ENCODE measurements around the gene SPATA19.

The SPATA19 gene

DNA sequence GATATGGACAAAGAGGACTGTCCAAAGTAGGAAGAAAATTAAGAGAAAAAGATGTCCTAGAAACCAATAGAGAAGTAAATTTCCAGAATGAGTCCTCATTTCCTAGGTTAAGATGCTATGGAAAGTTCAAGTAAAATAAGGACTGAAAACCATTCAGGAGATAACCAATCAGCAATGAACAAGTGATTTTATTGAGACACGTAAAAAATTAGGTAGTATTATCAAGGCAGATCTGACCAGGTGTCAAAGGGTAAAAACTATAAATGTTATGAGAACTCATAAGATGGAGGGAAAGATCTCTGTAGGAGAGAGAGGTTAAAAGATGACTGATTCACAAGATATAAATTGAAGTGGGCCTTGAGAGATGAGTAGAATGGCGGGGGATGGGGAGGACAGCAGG lies 50.2 kb downstream of the SPATA19 start:
- TF ChIP-seq, protein P1, sequence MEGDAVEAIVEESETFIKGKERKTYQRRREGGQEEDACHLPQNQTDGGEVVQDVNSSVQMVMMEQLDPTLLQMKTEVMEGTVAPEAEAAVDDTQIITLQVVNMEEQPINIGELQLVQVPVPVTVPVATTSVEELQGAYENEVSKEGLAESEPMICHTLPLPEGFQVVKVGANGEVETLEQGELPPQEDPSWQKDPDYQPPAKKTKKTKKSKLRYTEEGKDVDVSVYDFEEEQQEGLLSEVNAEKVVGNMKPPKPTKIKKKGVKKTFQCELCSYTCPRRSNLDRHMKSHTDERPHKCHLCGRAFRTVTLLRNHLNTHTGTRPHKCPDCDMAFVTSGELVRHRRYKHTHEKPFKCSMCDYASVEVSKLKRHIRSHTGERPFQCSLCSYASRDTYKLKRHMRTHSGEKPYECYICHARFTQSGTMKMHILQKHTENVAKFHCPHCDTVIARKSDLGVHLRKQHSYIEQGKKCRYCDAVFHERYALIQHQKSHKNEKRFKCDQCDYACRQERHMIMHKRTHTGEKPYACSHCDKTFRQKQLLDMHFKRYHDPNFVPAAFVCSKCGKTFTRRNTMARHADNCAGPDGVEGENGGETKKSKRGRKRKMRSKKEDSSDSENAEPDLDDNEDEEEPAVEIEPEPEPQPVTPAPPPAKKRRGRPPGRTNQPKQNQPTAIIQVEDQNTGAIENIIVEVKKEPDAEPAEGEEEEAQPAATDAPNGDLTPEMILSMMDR (IDR thresholded peaks at IDR 0.05; ENCODE audit: control extremely low read depth, extremely low read depth, low read depth, missing control alignments) = no peak
- CTCF ChIA-PET = no interaction called here
- POLR2A ChIA-PET = no interaction called here
- DNase-seq (ENCODE audit: extremely low spot score) = no peak

DNA sequence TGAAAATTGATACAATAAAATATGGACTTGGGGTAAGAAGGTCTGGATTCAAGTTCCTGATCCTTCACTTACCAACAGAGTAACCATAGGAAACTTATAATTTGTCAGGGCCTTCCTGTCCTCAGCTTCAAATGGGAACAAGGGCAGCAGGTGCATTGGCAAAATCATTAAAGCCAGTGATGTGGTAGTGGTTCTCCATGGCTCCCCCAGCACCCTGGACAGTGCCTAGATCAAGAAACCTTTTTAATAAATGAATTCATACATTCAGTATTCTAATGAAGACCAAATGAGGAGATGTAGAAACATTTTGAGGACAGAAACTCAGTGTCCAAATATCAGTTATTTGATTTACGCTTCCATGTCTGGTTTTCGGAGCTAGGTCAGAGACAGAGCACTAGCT lies 51.1 kb downstream of the SPATA19 start:
- CTCF ChIA-PET = interaction anchor here (1.5 kb wide), 1 partner anchor 8 kb away, joined by 3 read pairs; no protein-coding TSS in a partner anchor
- POLR2A ChIA-PET = no interaction called here
- no peak for DNase-seq (ENCODE audit: extremely low spot score)
- TF ChIP-seq, protein P1 (IDR thresholded peaks at IDR 0.05; ENCODE audit: control extremely low read depth, extremely low read depth, low read depth, missing control alignments) = no peak

DNA sequence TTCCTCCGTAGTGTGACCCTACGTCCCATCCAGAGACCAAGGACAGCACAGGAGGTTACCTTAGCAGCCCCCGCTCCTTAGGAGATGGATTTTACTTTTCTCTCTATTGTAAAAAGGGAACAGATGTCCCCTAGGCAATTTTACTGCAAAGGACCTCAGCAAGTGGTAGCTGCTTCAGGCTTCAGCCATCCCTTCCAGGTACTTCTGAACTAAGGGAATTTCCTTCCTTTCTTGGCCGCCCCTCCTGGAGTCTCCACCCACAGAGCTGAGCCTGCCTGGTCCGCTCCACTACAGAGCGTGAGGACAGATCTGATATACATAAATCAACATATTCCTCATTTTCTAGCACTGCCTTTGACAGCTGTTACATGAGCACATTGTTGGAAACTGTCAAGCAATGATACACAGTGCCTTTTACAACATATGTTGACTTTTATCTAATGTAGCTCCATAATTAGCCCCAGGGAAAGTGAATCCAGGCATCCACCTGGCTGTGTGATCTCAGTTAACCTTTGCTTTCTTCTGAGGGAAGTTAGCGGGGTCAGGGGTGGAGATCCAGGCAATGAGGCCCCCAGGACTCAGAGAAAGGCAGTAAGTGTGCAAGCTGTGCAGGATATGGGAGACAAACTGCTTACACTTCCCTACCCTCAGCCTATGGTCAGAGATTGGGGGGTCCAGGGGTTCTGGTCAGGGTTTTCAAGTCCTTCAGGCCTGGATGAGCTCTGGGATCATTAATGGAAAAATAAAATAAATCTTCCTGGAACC lies 51.9 kb downstream of the SPATA19 start:
- POLR2A ChIA-PET = no interaction called here
- CTCF ChIA-PET = interaction anchor here (1.5 kb wide), 1 partner anchor 9 kb away, joined by 3 read pairs; no protein-coding TSS in a partner anchor
- TF ChIP-seq, protein P1 (IDR thresholded peaks at IDR 0.05; ENCODE audit: control extremely low read depth, extremely low read depth, low read depth, missing control alignments) = no peak
- no peak for DNase-seq (ENCODE audit: extremely low spot score)

DNA sequence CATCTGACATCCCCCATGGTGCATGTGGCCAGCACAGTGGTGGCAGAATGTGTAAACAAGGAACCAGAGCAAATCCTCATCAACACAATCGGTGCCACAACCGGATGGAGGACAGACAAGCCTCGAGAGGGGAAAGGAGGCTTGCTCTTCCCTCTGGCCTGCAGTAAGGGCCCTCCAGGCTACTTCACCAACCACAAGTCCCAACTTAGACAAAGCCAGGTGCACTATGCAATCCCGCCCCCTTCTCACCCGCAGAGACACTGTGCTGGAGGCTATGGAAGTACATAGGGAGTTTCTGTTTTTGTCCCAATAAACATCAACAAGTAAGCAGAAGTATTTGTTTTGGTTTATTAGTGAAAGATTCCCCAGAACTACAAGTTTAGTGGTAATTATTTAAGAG lies 54.3 kb downstream of the SPATA19 start:
- TF ChIP-seq, protein P1 (IDR thresholded peaks at IDR 0.05; ENCODE audit: control extremely low read depth, extremely low read depth, low read depth, missing control alignments) = no peak
- ChIA-PET POLR2A (no interaction called here), CTCF (no interaction called here)
- DNase-seq (ENCODE audit: extremely low spot score) = no peak
